Activated CD4-positive, alpha-beta T cell treated with anti-CD3 and anti-CD28 coated beads, Interleukin-2, amount 10 ng/mL, durations not matched to agents 24 days and 14 days (primary cell): ENCODE measurements around the gene TPX2. TPM values are rescaled to one million over a fixed set of nuclear protein-coding genes. Genes with fewer than 3 reads are reported as not detected.
A peak's percentile ranks its signal among the peaks of the same experiment; 100 is the strongest.
"Not testable (repeated sequence)": the region's sequence is repeated elsewhere in the genome, so short reads cannot be mapped to it uniquely, and the experiment has no call there.

Experiments used
- DNase-seq: peaks from one replicate; pipeline ENCODE4 v3.0.0; 2022
- H3K27ac Mint-ChIP-seq: one replicate; pipeline ENCODE4 v1.8.0; 2022; ENCODE audit warnings: mild to moderate bottlenecking, mixed read lengths
- H3K27me3 Mint-ChIP-seq: one replicate; pipeline ENCODE4 v1.8.0; 2022; ENCODE audit warnings: mixed read lengths
- H3K36me3 Mint-ChIP-seq: one replicate; pipeline ENCODE4 v1.8.0; 2022; ENCODE audit warnings: low read depth, mild to moderate bottlenecking, mixed read lengths
- H3K4me1 Mint-ChIP-seq: one replicate; pipeline ENCODE4 v1.8.0; 2021; ENCODE audit warnings: mixed read lengths
- H3K4me3 Mint-ChIP-seq: one replicate; pipeline ENCODE4 v1.8.0; 2022; ENCODE audit warnings: mild to moderate bottlenecking, moderate library complexity, mixed read lengths
- H3K9me3 Mint-ChIP-seq: one replicate; pipeline ENCODE4 v1.8.0; 2021; ENCODE audit warnings: mixed read lengths
- intact Hi-C: fragments of 100-400 bp; cut with micrococcal nuclease; formaldehyde crosslinking; loops from one replicate; pipeline ENCODE4 v1.15.1; 2023
- total RNA-seq: library from RNA; stranded (reverse); gene quantifications from 2 replicates; pipeline ENCODE4 v1.2.3, GENCODE V29; 2022

The TPX2 gene
- total RNA-seq, 1 donor from 2014 or later: 61.3 TPM

DNA sequence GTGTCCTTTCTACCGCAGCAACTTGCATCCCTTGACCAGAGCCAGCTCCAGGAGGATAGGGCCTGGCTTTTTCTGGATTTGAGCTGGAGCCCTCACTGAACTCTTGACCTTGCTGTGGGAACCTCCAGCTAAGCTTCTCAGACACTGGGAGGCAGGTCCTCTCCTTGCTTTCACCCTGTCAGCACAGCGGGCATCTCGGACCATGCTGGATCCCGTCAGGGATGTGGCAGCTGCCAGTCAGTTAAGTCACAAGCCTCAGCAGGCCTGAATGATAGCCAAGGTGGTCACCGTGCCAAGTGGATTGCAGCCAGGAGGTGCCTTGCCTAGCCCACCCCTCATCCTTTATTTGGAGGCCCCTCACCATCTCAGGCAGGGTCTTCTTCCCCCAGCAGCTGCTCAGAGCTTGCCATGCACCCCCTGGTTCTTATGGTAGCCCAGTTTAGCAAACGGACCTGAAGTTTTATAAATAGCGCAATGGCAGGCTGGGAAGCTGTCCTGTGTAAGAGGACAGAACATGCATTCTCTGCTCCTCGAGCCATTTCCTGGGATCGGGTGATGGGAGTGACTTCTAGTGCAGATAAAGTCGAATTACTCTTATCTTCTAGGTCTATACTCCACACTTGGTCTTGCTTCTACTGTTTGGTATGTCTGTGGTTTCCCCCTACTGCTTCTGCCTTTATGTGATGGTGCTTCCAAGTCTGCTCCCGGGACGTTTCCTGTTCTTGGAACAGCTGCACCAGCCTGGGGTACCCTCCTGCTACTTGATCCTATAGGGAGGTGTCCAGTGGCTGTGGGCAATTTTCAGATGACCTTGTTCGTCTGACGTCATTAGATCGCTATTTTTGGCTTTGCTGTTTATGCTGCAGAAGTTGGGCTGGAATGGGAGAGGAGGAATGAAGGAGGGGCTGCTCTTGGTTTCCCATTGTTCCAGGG, 73.0 kb downstream of the TPX2 start:
- no peak overlapping the region for H3K27ac Mint-ChIP-seq
- no peaks in the 10 kb centered on the region for H3K27me3 Mint-ChIP-seq
- peaks cover 4% of the 10 kb centered on the region for H3K36me3 Mint-ChIP-seq
- no peaks in the 10 kb centered on the region for H3K9me3 Mint-ChIP-seq
- DNase-seq: no peak
- intact Hi-C loops: no loop called here
- peaks cover 2% of the 10 kb centered on the region for H3K4me1 Mint-ChIP-seq
- H3K4me3 Mint-ChIP-seq: no peak overlapping the region

GRCh38 chr20:31813611-31814010, 74.5 kb downstream of the TPX2 start:
- intact Hi-C loops: no loop called here
- H3K36me3 Mint-ChIP-seq: peaks cover 2% of the 10 kb centered on the region
- DNase-seq: no peak
- H3K27me3 Mint-ChIP-seq: no peaks in the 10 kb centered on the region
- H3K27ac Mint-ChIP-seq: no peak overlapping the region
- H3K9me3 Mint-ChIP-seq: no peaks in the 10 kb centered on the region
- no peak overlapping the region for H3K4me3 Mint-ChIP-seq
- H3K4me1 Mint-ChIP-seq: peaks cover 2% of the 10 kb centered on the region

DNA sequence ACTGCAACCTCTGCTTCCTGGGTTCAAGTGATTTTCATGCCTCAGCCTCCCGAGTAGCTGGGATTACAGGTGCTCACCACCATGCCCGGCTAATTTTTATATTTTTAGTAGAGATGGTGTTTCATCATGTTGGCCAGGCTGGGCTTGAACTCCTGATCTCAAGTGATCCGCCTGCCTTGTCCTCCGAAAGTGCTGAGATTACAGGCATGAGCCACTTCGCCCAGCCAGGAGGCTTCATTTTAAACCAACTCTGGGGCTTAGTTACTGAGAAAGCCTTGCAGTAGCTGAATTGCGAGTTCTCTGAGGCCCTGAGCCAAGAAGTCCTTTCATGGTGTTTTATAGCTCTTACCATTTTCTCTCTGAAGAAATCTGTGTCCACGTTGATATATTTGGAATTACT, 75.1 kb downstream of the TPX2 start:
- H3K4me1 Mint-ChIP-seq, H3K4me3 Mint-ChIP-seq, DNase-seq, H3K9me3 Mint-ChIP-seq, intact Hi-C loops, H3K27me3 Mint-ChIP-seq, H3K27ac Mint-ChIP-seq, H3K36me3 Mint-ChIP-seq: not testable (repeated sequence)

GRCh38 chr20:31815408-31816188, 76.5 kb downstream of the TPX2 start:
- Mint-ChIP-seq H3K4me3 (no peak overlapping the region), H3K9me3 (no peaks in the 10 kb centered on the region), H3K4me1 (no peaks in the 10 kb centered on the region), H3K36me3 (no peaks in the 10 kb centered on the region), H3K27me3 (no peaks in the 10 kb centered on the region), H3K27ac (no peak overlapping the region)
- intact Hi-C loops: no loop called here
- DNase-seq: no peak

GRCh38 chr20:31816221-31816620, 77.1 kb downstream of the TPX2 start:
- H3K9me3 Mint-ChIP-seq: no peaks in the 10 kb centered on the region
- H3K4me3 Mint-ChIP-seq: no peak overlapping the region
- intact Hi-C loops: no loop called here
- no peaks in the 10 kb centered on the region for H3K4me1 Mint-ChIP-seq
- H3K27ac Mint-ChIP-seq: no peak overlapping the region
- no peak for DNase-seq
- H3K36me3 Mint-ChIP-seq: no peaks in the 10 kb centered on the region
- H3K27me3 Mint-ChIP-seq: peaks cover under 1% of the 10 kb centered on the region

DNA sequence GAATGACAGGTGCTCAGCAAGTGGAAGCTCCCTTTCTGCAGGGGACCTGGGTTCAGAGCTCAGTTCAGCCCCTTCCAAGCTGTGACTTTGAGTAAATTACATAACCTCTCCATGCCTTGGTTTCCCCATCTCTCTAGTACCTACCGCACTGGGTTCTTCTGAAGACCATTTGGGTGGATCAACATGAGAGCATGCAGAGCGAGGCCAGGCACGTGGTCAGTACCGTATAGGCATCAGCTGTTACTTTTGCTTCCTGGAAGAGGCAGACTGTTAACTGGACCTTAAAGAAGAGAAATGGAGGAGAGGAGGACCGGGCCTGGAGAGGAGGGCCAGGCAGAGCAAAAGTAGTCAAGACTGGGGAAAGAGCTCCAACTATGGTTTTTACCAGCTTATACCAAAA, 78.4 kb downstream of the TPX2 start:
- no peaks in the 10 kb centered on the region for H3K36me3 Mint-ChIP-seq
- H3K4me1 Mint-ChIP-seq: peaks cover 3% of the 10 kb centered on the region
- no peak for DNase-seq
- peaks cover 5% of the 10 kb centered on the region for H3K27me3 Mint-ChIP-seq
- H3K27ac Mint-ChIP-seq: no peak overlapping the region
- intact Hi-C loops: no loop called here
- H3K9me3 Mint-ChIP-seq: no peaks in the 10 kb centered on the region
- H3K4me3 Mint-ChIP-seq: no peak overlapping the region

DNA sequence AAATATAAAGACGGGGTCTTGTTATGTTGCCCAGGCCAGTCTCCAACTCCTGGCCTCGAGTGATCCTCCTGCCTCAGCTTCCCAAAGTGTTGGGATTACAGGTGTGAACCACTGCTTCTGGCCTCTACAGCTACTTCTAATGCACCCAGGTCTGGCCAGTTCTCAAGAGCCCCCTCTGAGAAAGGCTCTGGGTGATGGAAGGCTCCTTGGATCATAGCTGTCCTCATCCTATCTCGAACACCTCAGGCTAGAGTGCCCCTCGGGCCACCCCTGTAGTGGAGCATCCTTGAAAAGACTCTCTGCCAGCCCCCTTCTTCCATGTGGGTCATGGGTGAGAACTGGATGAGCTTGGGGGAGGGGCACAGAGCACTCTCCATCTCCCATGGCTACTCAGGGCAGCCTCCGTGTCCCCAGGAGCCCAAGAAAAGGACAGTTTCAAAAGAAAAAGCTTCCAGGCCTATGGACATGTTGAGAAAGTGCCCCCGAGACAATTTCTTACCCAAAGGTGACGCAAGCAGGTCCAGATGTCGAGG, 79.4 kb downstream of the TPX2 start:
- Mint-ChIP-seq H3K27me3 (peaks cover 5% of the 10 kb centered on the region), H3K4me3 (no peak overlapping the region), H3K27ac (no peak overlapping the region), H3K36me3 (no peaks in the 10 kb centered on the region), H3K9me3 (no peaks in the 10 kb centered on the region), H3K4me1 (peaks cover 6% of the 10 kb centered on the region)
- no peak for DNase-seq
- intact Hi-C loops: no loop called here

GRCh38 chr20:31819083-31819784, 80.1 kb downstream of the TPX2 start, which contains the start of gene MYLK2:
Gene MYLK2, plus strand, starts transcription at chr20:31819356. Its CDS starts 225 bp downstream, at chr20:31819581.
- no peak within 1 kb of the TSS for H3K4me3 Mint-ChIP-seq
- H3K4me1 Mint-ChIP-seq: peaks cover 9% of the 10 kb centered on the region
- no peaks in the 10 kb centered on the region for H3K36me3 Mint-ChIP-seq
- DNase-seq: no peak
- peaks cover 5% of the 10 kb centered on the region for H3K27me3 Mint-ChIP-seq
- intact Hi-C loops: no loop called here
- H3K9me3 Mint-ChIP-seq: no peaks in the 10 kb centered on the region
- H3K27ac Mint-ChIP-seq: no peak within 1 kb of the TSS

DNA sequence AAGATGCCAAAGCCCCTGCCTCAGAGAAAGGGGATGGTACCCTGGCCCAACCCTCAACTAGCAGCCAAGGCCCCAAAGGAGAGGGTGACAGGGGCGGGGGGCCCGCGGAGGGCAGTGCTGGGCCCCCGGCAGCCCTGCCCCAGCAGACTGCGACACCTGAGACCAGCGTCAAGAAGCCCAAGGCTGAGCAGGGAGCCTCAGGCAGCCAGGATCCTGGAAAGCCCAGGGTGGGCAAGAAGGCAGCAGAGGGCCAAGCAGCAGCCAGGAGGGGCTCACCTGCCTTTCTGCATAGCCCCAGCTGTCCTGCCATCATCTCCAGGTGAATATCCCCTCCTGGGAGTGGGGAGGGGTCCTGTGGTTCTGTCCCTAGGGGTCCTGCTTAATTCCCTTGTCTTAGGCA, 81.1 kb downstream of the TPX2 start:
- H3K4me1 Mint-ChIP-seq: peaks cover 9% of the 10 kb centered on the region
- H3K36me3 Mint-ChIP-seq: no peaks in the 10 kb centered on the region
- intact Hi-C loops: loop anchor here (10.0 kb wide), 1 partner anchor 215 kb away; no protein-coding TSS in a partner anchor
- peaks cover 5% of the 10 kb centered on the region for H3K27me3 Mint-ChIP-seq
- no peak for DNase-seq
- H3K4me3 Mint-ChIP-seq: no peak overlapping the region
- H3K27ac Mint-ChIP-seq: no peak overlapping the region
- H3K9me3 Mint-ChIP-seq: no peaks in the 10 kb centered on the region

DNA sequence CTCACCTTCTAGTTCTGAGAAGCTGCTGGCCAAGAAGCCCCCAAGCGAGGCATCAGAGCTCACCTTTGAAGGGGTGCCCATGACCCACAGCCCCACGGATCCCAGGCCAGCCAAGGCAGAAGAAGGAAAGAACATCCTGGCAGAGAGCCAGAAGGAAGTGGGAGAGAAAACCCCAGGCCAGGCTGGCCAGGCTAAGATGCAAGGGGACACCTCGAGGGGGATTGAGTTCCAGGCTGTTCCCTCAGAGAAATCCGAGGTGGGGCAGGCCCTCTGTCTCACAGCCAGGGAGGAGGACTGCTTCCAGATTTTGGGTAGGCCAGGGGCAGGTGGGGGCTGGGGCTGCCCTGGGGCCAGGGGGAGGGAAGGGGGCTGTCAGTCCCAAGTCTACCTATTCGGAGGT, 82.3 kb downstream of the TPX2 start:
- DNase-seq: no peak
- H3K9me3 Mint-ChIP-seq: no peaks in the 10 kb centered on the region
- H3K27me3 Mint-ChIP-seq: peaks cover 5% of the 10 kb centered on the region
- H3K36me3 Mint-ChIP-seq: no peaks in the 10 kb centered on the region
- no peak overlapping the region for H3K27ac Mint-ChIP-seq
- H3K4me1 Mint-ChIP-seq: peaks cover 9% of the 10 kb centered on the region
- no peak overlapping the region for H3K4me3 Mint-ChIP-seq
- intact Hi-C loops: loop anchor here (10.0 kb wide), 1 partner anchor 213 kb away; no protein-coding TSS in a partner anchor

GRCh38 chr20:31822421-31823330, 83.6 kb downstream of the TPX2 start:
- H3K27me3 Mint-ChIP-seq: peaks cover 5% of the 10 kb centered on the region
- peaks cover 9% of the 10 kb centered on the region for H3K4me1 Mint-ChIP-seq
- H3K36me3 Mint-ChIP-seq: no peaks in the 10 kb centered on the region
- peak; percentile 92 for DNase-seq
- no peaks in the 10 kb centered on the region for H3K9me3 Mint-ChIP-seq
- peak overlapping the region; percentile 17 for H3K4me3 Mint-ChIP-seq
- H3K27ac Mint-ChIP-seq: no peak overlapping the region
- intact Hi-C loops: loop anchor here (1.0 to 10.0 kb wide), 4 partner anchors 24 to 270 kb away; partner anchors contain the start of gene PDRG1

GRCh38 chr20:31823360-31824124, 84.5 kb downstream of the TPX2 start:
- H3K27me3 Mint-ChIP-seq: peaks cover 5% of the 10 kb centered on the region
- peaks cover 9% of the 10 kb centered on the region for H3K4me1 Mint-ChIP-seq
- intact Hi-C loops: loop anchor here (2.0 to 10.0 kb wide), 2 partner anchors 129 to 211 kb away; partner anchors contain the start of gene PDRG1
- no peak overlapping the region for H3K27ac Mint-ChIP-seq
- H3K9me3 Mint-ChIP-seq: no peaks in the 10 kb centered on the region
- peak; percentile 56 for DNase-seq
- no peaks in the 10 kb centered on the region for H3K36me3 Mint-ChIP-seq
- H3K4me3 Mint-ChIP-seq: no peak overlapping the region
